DOHH2 (cell line): Measurements from ENCODE around the gene NUDT8.

Experiments
- EZH2phosphoT487 ChIP-seq: fragments of 200-600 bp; sonication (generic); IDR thresholded peaks from 2 replicates; pipeline ENCODE4 v1.6.1; 2017; ENCODE audit warnings: borderline replicate concordance, mild to moderate bottlenecking, antibody characterized with exemption, low read length, moderate library complexity, mixed read lengths
- TF ChIP-seq, protein P1 (sequence below): fragments of 200-600 bp; sonication (generic); IDR thresholded peaks from one replicate; pipeline ENCODE4 v1.5.1; 2014; ENCODE audit warnings: antibody characterized with exemption, mild to moderate bottlenecking, low read depth, low read length; ENCODE audit not compliant: poor library complexity, severe bottlenecking

DNA sequence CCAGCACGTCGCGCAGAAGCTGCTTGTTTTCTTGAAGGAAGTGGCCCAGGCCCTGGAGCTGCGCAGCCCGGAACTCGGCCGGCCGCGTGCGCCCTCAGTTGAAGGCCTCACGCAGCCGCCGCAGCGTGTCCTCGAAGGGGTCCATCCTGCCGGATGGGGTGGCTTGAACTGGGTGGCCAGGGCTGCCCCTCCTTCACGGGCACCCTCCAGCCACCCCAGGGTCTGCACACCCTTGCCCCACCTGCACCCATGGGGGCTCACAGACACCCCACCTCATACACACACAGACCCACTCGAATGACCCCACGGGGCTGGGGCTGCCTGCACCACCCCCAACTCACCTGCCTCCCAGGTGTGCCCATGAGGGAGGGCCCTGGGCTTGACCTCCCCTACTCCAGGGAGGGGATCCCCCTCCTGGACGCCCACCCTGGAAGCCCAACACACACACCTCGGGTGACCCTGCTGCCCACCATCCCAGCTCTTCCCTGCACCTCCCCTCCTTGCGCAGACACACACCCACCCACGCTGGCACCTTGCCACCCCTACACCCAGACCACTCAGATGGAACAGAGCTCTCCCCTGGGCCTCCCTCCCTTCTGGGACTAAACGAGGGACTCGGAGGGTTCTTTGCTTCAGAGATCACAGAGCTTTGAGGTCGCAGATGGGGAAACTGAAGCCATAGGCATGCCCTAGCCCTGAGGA, 37.9 kb upstream of the NUDT8 start:
- TF ChIP-seq, protein P1, sequence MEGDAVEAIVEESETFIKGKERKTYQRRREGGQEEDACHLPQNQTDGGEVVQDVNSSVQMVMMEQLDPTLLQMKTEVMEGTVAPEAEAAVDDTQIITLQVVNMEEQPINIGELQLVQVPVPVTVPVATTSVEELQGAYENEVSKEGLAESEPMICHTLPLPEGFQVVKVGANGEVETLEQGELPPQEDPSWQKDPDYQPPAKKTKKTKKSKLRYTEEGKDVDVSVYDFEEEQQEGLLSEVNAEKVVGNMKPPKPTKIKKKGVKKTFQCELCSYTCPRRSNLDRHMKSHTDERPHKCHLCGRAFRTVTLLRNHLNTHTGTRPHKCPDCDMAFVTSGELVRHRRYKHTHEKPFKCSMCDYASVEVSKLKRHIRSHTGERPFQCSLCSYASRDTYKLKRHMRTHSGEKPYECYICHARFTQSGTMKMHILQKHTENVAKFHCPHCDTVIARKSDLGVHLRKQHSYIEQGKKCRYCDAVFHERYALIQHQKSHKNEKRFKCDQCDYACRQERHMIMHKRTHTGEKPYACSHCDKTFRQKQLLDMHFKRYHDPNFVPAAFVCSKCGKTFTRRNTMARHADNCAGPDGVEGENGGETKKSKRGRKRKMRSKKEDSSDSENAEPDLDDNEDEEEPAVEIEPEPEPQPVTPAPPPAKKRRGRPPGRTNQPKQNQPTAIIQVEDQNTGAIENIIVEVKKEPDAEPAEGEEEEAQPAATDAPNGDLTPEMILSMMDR: no peak
- no peak for TF ChIP-seq EZH2phosphoT487
